Peyer's patch (tissue), 4 donors: ENCODE data around the gene MAP2K2.

Source experiments
- POLR2A ChIP-seq, 2 donors: fragments of 450-650 bp; IDR thresholded peaks; one replicate each; pipeline ENCODE4 v1.5.1; 2017; ENCODE audit warnings: antibody characterized with exemption in 2 of 2, mild to moderate bottlenecking in 2 of 2, moderate library complexity in 2 of 2
- TF ChIP-seq, protein P1 (sequence below), 6 experiments: fragments of 450-650 bp in 4 of 6; fragments of 200-600 bp in 2 of 6; sonication (generic) in 1 of 6; IDR thresholded peaks; one replicate each; pipeline ENCODE4 v1.5.1; 2017 to 2019; ENCODE audit warnings: antibody characterized with exemption in 6 of 6, mild to moderate bottlenecking in 3 of 6, moderate library complexity in 1 of 6

- TF ChIP-seq, protein P1, sequence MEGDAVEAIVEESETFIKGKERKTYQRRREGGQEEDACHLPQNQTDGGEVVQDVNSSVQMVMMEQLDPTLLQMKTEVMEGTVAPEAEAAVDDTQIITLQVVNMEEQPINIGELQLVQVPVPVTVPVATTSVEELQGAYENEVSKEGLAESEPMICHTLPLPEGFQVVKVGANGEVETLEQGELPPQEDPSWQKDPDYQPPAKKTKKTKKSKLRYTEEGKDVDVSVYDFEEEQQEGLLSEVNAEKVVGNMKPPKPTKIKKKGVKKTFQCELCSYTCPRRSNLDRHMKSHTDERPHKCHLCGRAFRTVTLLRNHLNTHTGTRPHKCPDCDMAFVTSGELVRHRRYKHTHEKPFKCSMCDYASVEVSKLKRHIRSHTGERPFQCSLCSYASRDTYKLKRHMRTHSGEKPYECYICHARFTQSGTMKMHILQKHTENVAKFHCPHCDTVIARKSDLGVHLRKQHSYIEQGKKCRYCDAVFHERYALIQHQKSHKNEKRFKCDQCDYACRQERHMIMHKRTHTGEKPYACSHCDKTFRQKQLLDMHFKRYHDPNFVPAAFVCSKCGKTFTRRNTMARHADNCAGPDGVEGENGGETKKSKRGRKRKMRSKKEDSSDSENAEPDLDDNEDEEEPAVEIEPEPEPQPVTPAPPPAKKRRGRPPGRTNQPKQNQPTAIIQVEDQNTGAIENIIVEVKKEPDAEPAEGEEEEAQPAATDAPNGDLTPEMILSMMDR (IDR thresholded peaks at IDR 0.05): no peak
- no peak for TF ChIP-seq POLR2A (IDR thresholded peaks at IDR 0.05)
Measured at GRCh38 chr19:4042064-4042730, 81.7 kb downstream of the MAP2K2 start.
